ENCODE measurements around the gene ZNF146.

Gene ZNF146

DNA sequence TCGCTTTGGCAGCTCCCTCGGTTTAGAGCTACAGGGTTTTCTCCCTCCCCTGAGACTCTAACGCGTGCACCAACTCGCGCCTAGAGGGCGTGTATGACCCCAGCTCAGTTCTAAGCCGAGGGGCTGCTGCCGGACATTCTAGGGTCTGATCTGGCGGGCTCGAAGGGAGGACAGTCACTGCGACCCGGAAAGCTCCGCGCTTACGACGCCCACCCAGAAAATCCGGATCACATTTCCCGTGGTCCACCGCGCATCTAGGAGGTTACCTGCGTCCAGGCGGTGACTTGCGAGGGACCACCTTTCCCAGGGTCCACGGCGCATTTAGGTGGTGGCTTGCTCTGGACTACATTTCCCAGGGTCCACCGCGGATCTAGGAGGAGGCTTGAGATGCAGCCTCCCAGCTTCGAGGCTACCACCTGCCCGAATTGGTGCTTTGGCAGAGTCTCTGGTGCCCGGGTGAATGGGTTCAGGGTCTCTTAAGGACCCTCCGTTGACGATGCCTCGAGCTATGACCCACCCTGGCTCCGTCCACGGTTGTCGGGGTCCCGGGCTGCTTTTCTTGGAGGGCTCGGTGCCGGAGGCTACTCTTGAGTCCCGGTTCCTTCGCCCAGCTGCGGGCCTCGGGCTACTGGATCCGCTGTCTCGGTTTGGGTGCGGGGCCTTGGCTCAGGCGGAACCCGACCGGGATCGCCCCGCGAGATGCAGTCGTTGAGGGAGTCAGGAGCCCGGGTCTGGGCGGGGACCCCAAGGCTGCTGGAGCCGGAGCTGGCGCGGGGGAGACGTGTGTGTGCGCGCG lies 30.5 kb downstream of the ZNF146 start:
- Histone ChIP-seq H3K4me3 (ENCODE audit: low read length) (no peak overlapping the region), H3K27me3 (ENCODE audit: control insufficient read depth, insufficient read depth, low read length) (peaks cover 9% of the 10 kb centered on the region), H3K9ac (ENCODE audit: low read length) (no peak overlapping the region), H3K36me3 (ENCODE audit: control insufficient read depth, insufficient read depth, low read length) (no peaks in the 10 kb centered on the region), H3K4me1 (ENCODE audit: control insufficient read depth, insufficient read depth, low read length) (peaks cover 7% of the 10 kb centered on the region), H3K9me3 (ENCODE audit: control insufficient read depth, low read length) (no peaks in the 10 kb centered on the region)

DNA sequence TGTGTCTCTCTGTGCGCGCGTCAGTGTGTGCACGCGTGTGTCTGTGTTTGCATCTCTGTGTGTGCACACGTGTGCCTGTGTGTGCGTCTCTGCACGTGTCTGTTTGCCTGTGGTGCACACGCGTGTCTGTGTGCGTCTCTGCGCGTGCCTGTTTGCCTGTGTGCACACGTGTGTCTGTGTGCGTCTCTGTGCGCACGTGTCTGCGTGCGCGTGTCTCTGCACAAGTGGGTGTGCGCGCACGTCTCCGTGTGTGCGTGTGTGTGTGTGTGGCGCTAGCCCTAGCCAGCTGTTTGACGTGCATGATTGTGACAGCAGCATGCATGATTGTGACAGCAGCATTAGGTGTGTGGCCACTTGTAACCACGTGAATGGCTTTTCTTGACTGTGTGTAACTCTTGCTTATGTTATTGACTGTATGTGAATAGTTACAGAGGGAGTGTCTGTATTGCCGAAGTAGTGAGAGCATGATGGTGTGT lies 31.1 kb downstream of the ZNF146 start:
- H3K9ac ChIP-seq (ENCODE audit: low read length), result no peak overlapping the region

DNA sequence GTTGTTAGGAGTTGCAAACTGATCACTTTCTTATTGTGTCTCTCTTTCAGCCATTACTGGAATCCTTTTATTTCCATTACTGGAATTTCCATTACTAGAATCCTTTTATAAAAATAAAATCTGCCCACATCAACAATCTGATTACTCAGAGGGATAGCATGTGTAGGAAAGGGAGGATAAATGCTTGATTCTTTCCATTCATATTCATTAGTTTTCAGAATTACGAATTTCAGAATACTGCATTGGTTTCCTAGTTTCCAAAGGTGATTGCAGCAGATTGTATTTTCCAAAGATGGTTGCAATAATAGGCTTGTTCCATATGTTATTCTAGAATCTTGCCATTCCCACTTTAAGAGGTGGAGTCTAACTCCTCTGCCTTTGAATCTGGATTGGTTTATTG lies 37.1 kb downstream of the ZNF146 start:
- Histone ChIP-seq H3K4me1 (ENCODE audit: control insufficient read depth, insufficient read depth, low read length) (no peaks in the 10 kb centered on the region), H3K9ac (ENCODE audit: low read length) (no peak overlapping the region), H3K4me3 (ENCODE audit: low read length) (no peak overlapping the region), H3K36me3 (ENCODE audit: control insufficient read depth, insufficient read depth, low read length) (no peaks in the 10 kb centered on the region), H3K9me3 (ENCODE audit: control insufficient read depth, low read length) (no peaks in the 10 kb centered on the region), H3K27me3 (ENCODE audit: control insufficient read depth, insufficient read depth, low read length) (no peaks in the 10 kb centered on the region)

More for the DNA sequence above, 31.1 kb downstream of the ZNF146 start:
- Histone ChIP-seq H3K9me3 (ENCODE audit: control insufficient read depth, low read length) (no peaks in the 10 kb centered on the region), H3K4me1 (ENCODE audit: control insufficient read depth, insufficient read depth, low read length) (peaks cover 7% of the 10 kb centered on the region), H3K4me3 (ENCODE audit: low read length) (no peak overlapping the region), H3K27me3 (ENCODE audit: control insufficient read depth, insufficient read depth, low read length) (peaks cover 9% of the 10 kb centered on the region), H3K36me3 (ENCODE audit: control insufficient read depth, insufficient read depth, low read length) (no peaks in the 10 kb centered on the region)

DNA sequence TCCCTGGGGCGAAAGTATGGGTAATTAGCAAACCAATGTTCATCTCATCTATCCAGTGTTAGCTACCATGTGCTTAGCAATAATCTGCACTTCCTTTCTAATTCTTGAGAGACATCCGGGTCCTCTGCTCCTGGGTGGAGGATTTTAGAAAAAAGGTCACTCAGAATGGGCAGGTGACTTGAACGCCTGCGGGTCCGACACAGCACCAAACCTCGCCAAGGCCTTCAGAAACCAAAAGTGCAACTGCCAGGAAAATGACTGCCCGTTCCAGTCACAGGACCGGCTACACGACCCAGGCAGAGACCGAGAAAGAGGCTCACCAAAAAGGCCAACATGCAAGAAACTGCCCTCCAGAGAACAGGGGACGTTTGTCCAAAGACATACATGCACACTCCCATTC lies 39.9 kb downstream of the ZNF146 start:
- H3K4me1 ChIP-seq (ENCODE audit: control insufficient read depth, insufficient read depth, low read length), result no peaks in the 10 kb centered on the region
- H3K36me3 ChIP-seq (ENCODE audit: control insufficient read depth, insufficient read depth, low read length), result no peaks in the 10 kb centered on the region
- no peaks in the 10 kb centered on the region for H3K9me3 ChIP-seq (ENCODE audit: control insufficient read depth, low read length)
- H3K4me3 ChIP-seq (ENCODE audit: low read length), result no peak overlapping the region
- no peak overlapping the region for H3K9ac ChIP-seq (ENCODE audit: low read length)
- no peaks in the 10 kb centered on the region for H3K27me3 ChIP-seq (ENCODE audit: control insufficient read depth, insufficient read depth, low read length)

DNA sequence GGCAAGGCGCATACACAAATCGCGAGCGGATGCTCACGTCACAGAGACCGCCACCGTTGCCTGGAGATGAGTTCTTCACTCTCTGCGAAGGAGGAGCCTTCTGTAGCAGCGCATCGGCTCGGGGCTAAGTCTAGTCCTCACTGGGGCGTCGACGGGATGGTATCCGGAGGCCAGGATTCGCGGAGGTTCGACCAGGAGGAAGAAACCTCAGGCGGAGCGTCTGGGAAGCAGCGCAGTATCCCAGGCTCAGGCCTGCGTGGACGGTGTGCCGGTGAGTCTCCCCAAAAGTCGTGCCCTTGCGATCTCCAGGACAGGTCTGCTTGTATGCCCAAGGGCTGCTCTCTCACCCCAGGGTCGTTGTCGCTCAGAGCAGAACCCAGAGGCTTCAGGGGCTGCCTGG lies 40.4 kb downstream of the ZNF146 start:
- H3K9me3 ChIP-seq (ENCODE audit: control insufficient read depth, low read length), result no peaks in the 10 kb centered on the region
- H3K9ac ChIP-seq (ENCODE audit: low read length), result no peak overlapping the region
- H3K4me1 ChIP-seq (ENCODE audit: control insufficient read depth, insufficient read depth, low read length), result no peaks in the 10 kb centered on the region
- no peak overlapping the region for H3K4me3 ChIP-seq (ENCODE audit: low read length)
- no peaks in the 10 kb centered on the region for H3K27me3 ChIP-seq (ENCODE audit: control insufficient read depth, insufficient read depth, low read length)
- H3K36me3 ChIP-seq (ENCODE audit: control insufficient read depth, insufficient read depth, low read length), result no peaks in the 10 kb centered on the region

DNA sequence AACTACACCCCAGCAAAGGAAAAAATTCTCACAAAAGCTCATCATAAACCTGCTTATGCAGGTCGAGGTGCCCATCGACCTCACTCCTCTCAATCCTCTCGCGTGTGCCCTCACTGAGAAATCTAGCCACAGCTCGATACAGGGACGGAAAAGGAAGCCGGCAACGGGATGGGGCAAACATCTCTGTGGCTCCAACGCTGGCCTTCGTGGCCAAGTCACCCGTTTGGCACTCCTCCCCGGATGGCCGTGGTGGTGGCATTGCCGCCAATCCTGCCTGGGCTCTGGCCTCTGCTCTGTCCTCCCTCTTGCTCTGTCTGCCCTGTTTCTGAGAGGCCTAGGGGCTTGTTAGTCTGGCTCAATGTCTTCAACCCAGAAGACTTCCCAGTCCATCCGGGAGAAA lies 41.2 kb downstream of the ZNF146 start:
- Histone ChIP-seq H3K4me3 (ENCODE audit: low read length) (no peak overlapping the region), H3K9me3 (ENCODE audit: control insufficient read depth, low read length) (no peaks in the 10 kb centered on the region), H3K36me3 (ENCODE audit: control insufficient read depth, insufficient read depth, low read length) (no peaks in the 10 kb centered on the region), H3K9ac (ENCODE audit: low read length) (no peak overlapping the region), H3K27me3 (ENCODE audit: control insufficient read depth, insufficient read depth, low read length) (no peaks in the 10 kb centered on the region), H3K4me1 (ENCODE audit: control insufficient read depth, insufficient read depth, low read length) (no peaks in the 10 kb centered on the region)

DNA sequence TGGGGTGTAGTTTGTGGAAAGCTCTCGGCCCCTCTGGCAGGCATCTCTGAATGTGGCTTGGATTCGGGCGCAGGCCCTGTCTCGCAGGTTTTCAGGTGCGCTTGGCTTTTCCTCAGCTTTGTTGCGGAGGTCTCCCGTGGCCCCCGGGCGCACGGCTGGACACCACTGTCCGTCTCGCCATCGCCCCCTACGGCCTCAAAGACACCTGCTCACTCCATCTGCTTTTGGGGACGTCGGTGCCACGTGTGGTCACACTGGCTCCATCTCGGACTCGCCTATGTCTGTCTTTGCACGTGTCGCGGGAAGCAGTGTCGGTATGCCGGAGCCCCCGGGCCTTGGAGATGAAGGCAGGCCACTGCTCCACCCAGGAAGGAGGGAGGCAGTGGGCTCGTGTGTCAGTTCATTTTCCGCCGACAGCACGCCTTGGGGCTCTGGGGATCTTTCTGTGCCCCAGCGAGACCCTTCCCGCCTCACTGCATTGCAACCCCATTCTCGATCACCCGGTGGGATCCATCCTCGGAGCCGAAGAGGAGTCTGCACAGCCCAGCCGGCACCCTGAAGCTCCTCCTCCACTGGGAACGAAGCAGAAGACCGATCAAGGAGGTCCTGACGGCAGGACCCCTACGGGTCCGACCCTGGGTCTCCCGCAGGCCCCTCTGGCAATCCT lies 42.1 kb downstream of the ZNF146 start:
- Histone ChIP-seq H3K9me3 (ENCODE audit: control insufficient read depth, low read length) (no peaks in the 10 kb centered on the region), H3K27me3 (ENCODE audit: control insufficient read depth, insufficient read depth, low read length) (no peaks in the 10 kb centered on the region), H3K4me1 (ENCODE audit: control insufficient read depth, insufficient read depth, low read length) (no peaks in the 10 kb centered on the region), H3K9ac (ENCODE audit: low read length) (no peak overlapping the region), H3K4me3 (ENCODE audit: low read length) (no peak overlapping the region), H3K36me3 (ENCODE audit: control insufficient read depth, insufficient read depth, low read length) (no peaks in the 10 kb centered on the region)

DNA sequence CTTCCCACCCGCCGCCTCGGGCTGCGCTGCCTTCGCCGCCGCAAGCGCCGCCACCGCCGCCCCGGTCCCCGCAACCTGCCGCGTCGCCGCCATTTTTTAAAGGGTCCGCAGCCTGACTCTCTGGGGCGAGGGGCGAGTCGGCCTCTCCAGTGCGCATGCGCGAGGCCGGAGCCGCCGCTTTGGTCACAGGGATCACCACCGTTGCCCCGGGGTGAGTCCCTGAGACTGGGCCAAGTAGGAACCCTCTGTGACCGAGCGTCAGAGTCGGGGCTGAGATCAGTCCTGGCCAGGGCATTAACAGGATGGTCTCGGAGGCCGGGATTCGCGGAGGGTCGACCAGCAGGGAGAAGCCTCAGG lies 42.6 kb downstream of the ZNF146 start:
- H3K9me3 ChIP-seq (ENCODE audit: control insufficient read depth, low read length), result no peaks in the 10 kb centered on the region
- H3K36me3 ChIP-seq (ENCODE audit: control insufficient read depth, insufficient read depth, low read length), result no peaks in the 10 kb centered on the region
- H3K9ac ChIP-seq (ENCODE audit: low read length), result no peak overlapping the region
- H3K4me1 ChIP-seq (ENCODE audit: control insufficient read depth, insufficient read depth, low read length), result no peaks in the 10 kb centered on the region
- H3K27me3 ChIP-seq (ENCODE audit: control insufficient read depth, insufficient read depth, low read length), result no peaks in the 10 kb centered on the region
- H3K4me3 ChIP-seq (ENCODE audit: low read length), result no peak overlapping the region

DNA sequence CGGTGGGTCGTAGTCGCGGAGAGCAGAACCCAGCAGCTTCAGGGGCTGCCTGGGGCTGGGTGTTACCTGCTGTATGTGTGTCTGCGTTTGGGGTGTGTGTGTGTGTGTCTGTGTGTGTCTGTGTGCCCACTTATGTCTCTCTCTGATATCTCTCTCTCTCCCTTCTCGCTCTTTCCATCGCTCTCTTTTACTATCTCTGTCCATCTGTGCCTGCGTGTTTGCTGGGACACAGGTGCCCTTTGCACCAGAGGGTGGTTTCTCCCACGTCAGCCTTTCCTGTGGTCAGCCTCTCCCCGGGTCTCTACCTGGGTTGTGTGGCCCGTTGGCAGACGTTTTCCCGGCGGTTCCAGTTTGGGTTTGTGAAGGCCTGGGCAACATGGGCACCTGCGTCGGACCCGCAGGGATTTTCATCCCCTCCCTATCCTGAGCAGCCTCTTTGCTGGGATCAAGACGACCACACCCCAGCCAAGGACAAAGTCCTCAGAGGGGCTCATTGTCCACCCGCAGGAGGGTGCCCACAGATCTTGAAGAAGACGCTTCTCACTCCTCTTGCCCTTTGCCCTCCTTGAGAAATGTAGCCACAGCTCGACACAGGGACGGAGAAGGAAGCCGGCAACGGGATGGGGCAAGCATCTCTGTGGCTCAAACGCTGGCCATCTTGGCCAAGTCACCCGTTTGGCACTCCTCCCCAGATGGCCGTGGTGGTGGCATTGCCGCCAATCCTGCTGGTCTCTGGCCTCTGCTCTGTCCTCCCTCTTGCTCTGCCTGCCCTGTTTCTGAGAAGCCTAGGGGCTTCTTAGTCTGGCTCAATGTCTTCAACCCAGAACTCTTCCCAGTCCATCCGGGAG lies 43.3 kb downstream of the ZNF146 start:
- no peaks in the 10 kb centered on the region for H3K4me1 ChIP-seq (ENCODE audit: control insufficient read depth, insufficient read depth, low read length)
- H3K9me3 ChIP-seq (ENCODE audit: control insufficient read depth, low read length), result no peaks in the 10 kb centered on the region
- H3K27me3 ChIP-seq (ENCODE audit: control insufficient read depth, insufficient read depth, low read length), result no peaks in the 10 kb centered on the region
- no peak overlapping the region for H3K9ac ChIP-seq (ENCODE audit: low read length)
- H3K36me3 ChIP-seq (ENCODE audit: control insufficient read depth, insufficient read depth, low read length), result no peaks in the 10 kb centered on the region
- no peak overlapping the region for H3K4me3 ChIP-seq (ENCODE audit: low read length)

DNA sequence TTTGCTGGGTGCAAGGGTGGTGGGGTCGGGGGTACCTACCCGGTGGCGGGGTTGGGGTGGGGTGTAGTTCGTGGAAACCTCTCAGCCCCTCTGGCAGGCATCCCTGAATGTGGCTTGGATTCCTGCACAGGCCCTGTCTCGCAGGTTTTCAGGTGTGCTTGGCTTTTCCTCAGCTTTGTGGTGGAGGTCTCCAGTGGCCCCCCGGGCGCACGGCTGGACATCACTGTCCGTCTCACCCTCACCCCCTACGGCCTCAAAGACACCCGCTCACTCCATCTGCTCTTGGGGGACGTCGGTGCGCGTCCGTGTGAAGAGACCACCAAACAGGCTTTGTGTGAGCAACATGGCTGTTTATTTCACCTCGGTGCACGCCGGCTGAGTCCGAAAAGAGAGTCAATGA lies 44.3 kb downstream of the ZNF146 start:
- no peaks in the 10 kb centered on the region for H3K4me1 ChIP-seq (ENCODE audit: control insufficient read depth, insufficient read depth, low read length)
- H3K4me3 ChIP-seq (ENCODE audit: low read length), result no peak overlapping the region
- H3K27me3 ChIP-seq (ENCODE audit: control insufficient read depth, insufficient read depth, low read length), result no peaks in the 10 kb centered on the region
- no peak overlapping the region for H3K9ac ChIP-seq (ENCODE audit: low read length)
- no peaks in the 10 kb centered on the region for H3K9me3 ChIP-seq (ENCODE audit: control insufficient read depth, low read length)
- no peaks in the 10 kb centered on the region for H3K36me3 ChIP-seq (ENCODE audit: control insufficient read depth, insufficient read depth, low read length)

DNA sequence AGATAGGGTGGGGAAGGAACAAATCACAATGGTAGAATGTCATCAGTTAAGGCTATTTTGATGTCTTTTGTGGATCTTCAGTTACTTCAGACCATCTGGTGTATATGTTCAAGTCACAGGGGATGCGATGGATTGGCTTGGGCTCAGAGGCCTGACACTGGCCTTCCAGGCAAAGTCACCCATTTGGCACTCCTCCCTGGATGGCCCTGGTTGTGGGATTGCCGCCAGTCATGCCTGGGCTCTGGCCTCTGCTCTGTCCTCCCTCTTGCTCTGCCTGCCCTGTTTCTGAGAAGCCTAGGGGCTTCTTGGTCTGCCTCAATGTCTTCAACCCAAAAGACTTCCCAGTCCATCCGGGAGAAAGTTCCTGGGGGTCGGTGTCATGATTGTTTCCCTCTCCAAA lies 50.2 kb downstream of the ZNF146 start:
- H3K36me3 ChIP-seq (ENCODE audit: control insufficient read depth, insufficient read depth, low read length), result no peaks in the 10 kb centered on the region
- no peaks in the 10 kb centered on the region for H3K27me3 ChIP-seq (ENCODE audit: control insufficient read depth, insufficient read depth, low read length)
- H3K9me3 ChIP-seq (ENCODE audit: control insufficient read depth, low read length), result no peaks in the 10 kb centered on the region
- H3K4me1 ChIP-seq (ENCODE audit: control insufficient read depth, insufficient read depth, low read length), result no peaks in the 10 kb centered on the region
- H3K9ac ChIP-seq (ENCODE audit: low read length), result no peak overlapping the region
- no peak overlapping the region for H3K4me3 ChIP-seq (ENCODE audit: low read length)

DNA sequence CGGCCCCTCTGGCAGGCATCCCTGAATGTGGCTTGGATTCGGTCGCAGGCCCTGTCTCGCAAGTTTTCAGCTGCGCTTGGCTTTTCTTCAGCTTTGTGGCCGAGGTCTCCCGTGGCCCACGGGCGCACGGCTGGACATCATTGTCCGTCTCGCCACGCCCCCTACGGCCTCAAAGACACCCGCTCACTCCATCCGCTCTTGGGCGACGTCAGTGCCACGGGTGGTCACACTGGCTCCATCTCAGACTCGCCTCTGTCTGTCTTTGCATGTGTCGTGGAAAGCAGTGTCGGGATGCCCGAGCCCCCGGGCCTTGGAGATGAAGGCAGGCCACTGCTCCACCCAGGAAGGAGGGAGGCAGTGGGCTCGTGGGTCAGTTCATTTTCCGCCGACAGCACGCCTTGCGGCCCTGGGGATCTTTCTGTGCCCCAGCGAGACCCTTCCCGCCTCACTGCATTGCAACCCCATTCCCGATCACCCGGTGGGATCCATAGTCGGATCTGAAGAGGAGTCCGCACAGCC lies 51.0 kb downstream of the ZNF146 start:
- Histone ChIP-seq H3K36me3 (ENCODE audit: control insufficient read depth, insufficient read depth, low read length) (no peaks in the 10 kb centered on the region), H3K4me1 (ENCODE audit: control insufficient read depth, insufficient read depth, low read length) (no peaks in the 10 kb centered on the region), H3K9me3 (ENCODE audit: control insufficient read depth, low read length) (no peaks in the 10 kb centered on the region), H3K27me3 (ENCODE audit: control insufficient read depth, insufficient read depth, low read length) (no peaks in the 10 kb centered on the region), H3K4me3 (ENCODE audit: low read length) (no peak overlapping the region), H3K9ac (ENCODE audit: low read length) (no peak overlapping the region)
